Osteoblast (primary cell): Measurements from ENCODE around the gene NDUFAF5. TPM values are rescaled to one million over a fixed set of nuclear protein-coding genes. Genes with fewer than 3 reads are reported as not detected.

Experiments
- DNase-seq: peaks from one replicate; pipeline ENCODE4 v3.0.0; 2011; ENCODE audit warnings: low spot score, mixed read lengths; ENCODE audit not compliant: insufficient read length; ENCODE audit errors: missing footprints
- H2AFZ ChIP-seq: 2 replicates; pipeline ENCODE4 v1.6.0; 2011; ENCODE audit warnings: mild to moderate bottlenecking, low read length
- H3K27ac ChIP-seq: 2 replicates; pipeline ENCODE4 v1.5.1; 2011; ENCODE audit warnings: mild to moderate bottlenecking, low read depth, low read length, moderate library complexity
- H3K27me3 ChIP-seq: 2 replicates; pipeline ENCODE4 v1.6.0; 2012; ENCODE audit warnings: mild to moderate bottlenecking, control low read depth, inconsistent platforms, low read length, moderate library complexity; ENCODE audit not compliant: insufficient read depth
- H3K36me3 ChIP-seq: 2 replicates; pipeline ENCODE4 v1.5.1; 2011; ENCODE audit warnings: mild to moderate bottlenecking, low read length, control low read depth, moderate library complexity; ENCODE audit not compliant: insufficient read depth
- H3K4me1 ChIP-seq: 2 replicates; pipeline ENCODE4 v1.5.1; 2011; ENCODE audit warnings: mild to moderate bottlenecking, low read length, control low read depth, moderate library complexity; ENCODE audit not compliant: insufficient read depth
- H3K4me2 ChIP-seq: 2 replicates; pipeline ENCODE4 v1.6.0; 2011; ENCODE audit warnings: mild to moderate bottlenecking, low read length; ENCODE audit not compliant: insufficient read depth
- H3K4me3 ChIP-seq: fragments of 200-600 bp; sonication (generic); 3 replicates; pipeline ENCODE4 v1.5.1; 2012; ENCODE audit warnings: mild to moderate bottlenecking, low read length, inconsistent platforms; ENCODE audit not compliant: insufficient read depth
- H3K79me2 ChIP-seq: 2 replicates; pipeline ENCODE4 v1.6.0; 2012; ENCODE audit warnings: mild to moderate bottlenecking, low read length, control low read depth, inconsistent platforms; ENCODE audit not compliant: insufficient read depth
- H3K9me3 ChIP-seq: 2 replicates; pipeline ENCODE4 v1.5.1; 2011; ENCODE audit warnings: low read depth, low read length, control low read depth
- H4K20me1 ChIP-seq: 2 replicates; pipeline ENCODE4 v1.6.0; 2012; ENCODE audit warnings: mild to moderate bottlenecking, low read length, control low read depth; ENCODE audit not compliant: insufficient read depth
- CTCF ChIP-seq: IDR thresholded peaks from 2 replicates; pipeline ENCODE4 v1.5.1; 2011; ENCODE audit warnings: mild to moderate bottlenecking, low read depth, low read length, moderate library complexity; ENCODE audit errors: extremely low read depth
- total RNA-seq: library from RNA; depleted of rRNA; stranded (reverse); fragments of >200 nt; gene quantifications from 2 replicates; pipeline ENCODE4 v1.2.3, GENCODE V29; 2012

NDUFAF5 gene
- total RNA-seq, 1 donor = 12.3 TPM

DNA sequence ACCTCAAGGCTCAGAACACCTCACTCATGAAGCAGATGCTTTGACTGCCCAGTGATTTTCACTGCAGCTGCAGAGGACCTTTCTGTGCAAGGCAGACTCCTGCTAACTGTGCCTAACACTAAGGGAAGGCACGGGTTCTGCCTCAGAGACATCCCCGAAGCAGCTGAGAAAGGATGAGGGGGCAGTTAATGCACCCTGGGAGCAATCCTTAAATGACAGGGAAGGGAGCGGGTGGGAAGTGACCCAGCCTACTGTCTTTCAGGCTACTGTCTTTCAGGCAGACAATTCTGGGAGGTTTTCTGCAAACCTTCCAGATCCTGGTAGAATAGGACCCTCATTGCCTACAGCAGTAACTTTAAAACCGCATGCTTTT, 55.3 kb downstream of the NDUFAF5 start:
- no peak for TF ChIP-seq CTCF
- Histone ChIP-seq H3K27ac (no peak overlapping the region), H4K20me1 (no peaks in the 10 kb centered on the region), H3K79me2 (no peaks in the 10 kb centered on the region), H3K36me3 (no peaks in the 10 kb centered on the region), H3K9me3 (no peaks in the 10 kb centered on the region), H3K27me3 (no peaks in the 10 kb centered on the region), H2AFZ (no peak overlapping the region), H3K4me2 (no peak overlapping the region), H3K4me3 (no peak overlapping the region), H3K4me1 (peaks cover 5% of the 10 kb centered on the region)
- DNase-seq = no peak

- no peak for TF ChIP-seq CTCF
- Histone ChIP-seq H3K79me2 (no peaks in the 10 kb centered on the region), H3K4me3 (no peak overlapping the region), H4K20me1 (no peaks in the 10 kb centered on the region), H3K27ac (no peak overlapping the region), H3K4me1 (peaks cover 5% of the 10 kb centered on the region), H3K9me3 (no peaks in the 10 kb centered on the region), H3K4me2 (no peak overlapping the region), H3K36me3 (no peaks in the 10 kb centered on the region), H2AFZ (no peak overlapping the region), H3K27me3 (no peaks in the 10 kb centered on the region)
- DNase-seq = no peak
Observed at GRCh38 chr20:13841206-13841605, 56.4 kb downstream of the NDUFAF5 start.

DNA sequence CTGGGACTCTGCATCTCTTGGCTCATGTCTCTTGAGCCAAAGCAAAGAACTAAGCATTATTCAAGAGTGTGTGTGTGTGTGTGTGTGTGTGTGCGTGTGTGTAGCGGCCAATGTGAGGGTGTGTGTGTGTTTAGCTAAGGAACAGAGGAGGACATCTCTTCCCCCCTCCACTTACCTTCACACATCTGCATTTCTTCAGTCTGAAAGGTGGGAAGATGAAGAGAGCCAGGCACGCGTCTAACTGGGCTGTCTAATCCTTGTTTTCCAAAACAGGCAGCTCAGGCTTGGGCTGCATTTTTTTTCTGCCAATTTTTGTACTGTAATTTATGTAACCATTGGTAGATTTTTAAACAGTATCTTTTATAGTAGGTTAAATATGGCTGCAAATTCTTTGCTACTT, 59.5 kb downstream of the NDUFAF5 start:
- Histone ChIP-seq H3K79me2 (no peaks in the 10 kb centered on the region), H3K27me3 (no peaks in the 10 kb centered on the region), H4K20me1 (no peaks in the 10 kb centered on the region), H3K27ac (no peak overlapping the region), H2AFZ (no peak overlapping the region), H3K4me2 (no peak overlapping the region), H3K4me3 (no peak overlapping the region), H3K4me1 (peaks cover under 1% of the 10 kb centered on the region), H3K36me3 (no peaks in the 10 kb centered on the region), H3K9me3 (no peaks in the 10 kb centered on the region)
- no peak for DNase-seq
- TF ChIP-seq CTCF = no peak

GRCh38 chr20:13851279-13851678, 66.5 kb downstream of the NDUFAF5 start:
- H3K4me2 ChIP-seq = no peak overlapping the region
- no peak overlapping the region for H2AFZ ChIP-seq
- no peaks in the 10 kb centered on the region for H3K27me3 ChIP-seq
- no peak for DNase-seq
- no peaks in the 10 kb centered on the region for H3K4me1 ChIP-seq
- no peak overlapping the region for H3K27ac ChIP-seq
- no peaks in the 10 kb centered on the region for H3K36me3 ChIP-seq
- no peak overlapping the region for H3K4me3 ChIP-seq
- no peak for TF ChIP-seq CTCF
- no peaks in the 10 kb centered on the region for H4K20me1 ChIP-seq
- H3K9me3 ChIP-seq = no peaks in the 10 kb centered on the region
- H3K79me2 ChIP-seq = no peaks in the 10 kb centered on the region
